HG03442 (cell line): Measurements from ENCODE around the gene FBXO30.

Source experiments
- ATAC-seq: cut with Tn5 transposase; IDR thresholded peaks from one replicate; pipeline ENCODE4 v1.9.1; 2021; ENCODE audit warnings: mild to moderate bottlenecking, moderate library complexity; ENCODE audit not compliant: unreplicated experiment

FBXO30 gene

GRCh38 chr6:145758113-145758512 lies 56.5 kb downstream of the FBXO30 start:
- ATAC-seq, result no peak

GRCh38 chr6:145756170-145756662 lies 58.4 kb downstream of the FBXO30 start:
- ATAC-seq, result no peak

GRCh38 chr6:145755682-145756081 lies 58.9 kb downstream of the FBXO30 start:
- ATAC-seq, result no peak

GRCh38 chr6:145752638-145753037 lies 62.0 kb downstream of the FBXO30 start:
- no peak for ATAC-seq

- peak; percentile 93 for ATAC-seq
Observed at GRCh38 chr6:145749632-145750031, 65.0 kb downstream of the FBXO30 start.

GRCh38 chr6:145745861-145746260 lies 68.7 kb downstream of the FBXO30 start:
- ATAC-seq, result no peak

- ATAC-seq, result no peak
Observed at GRCh38 chr6:145744619-145745018, 70.0 kb downstream of the FBXO30 start.
